NCI-H128 (cell line): ENCODE measurements around the gene TBX10.

ENCODE experiments used
- DNase-seq: peaks from one replicate; lab custom pipeline; 2025; ENCODE audit not compliant: unreplicated experiment; lab: John Stamatoyannopoulos, UW

TBX10 gene

GRCh38 chr11:67581469-67581868, 58.1 kb downstream of the TBX10 start:
- DNase-seq, result no peak
